Activated naive CD4-positive, alpha-beta T cell treated with Interleukin-2 at 50 U/mL for 16 hours (primary cell): ENCODE measurements around the gene INF2.

Experiments used
- DNase-seq: peaks from one replicate; pipeline ENCODE4 v3.0.0-alpha.2; 2020

INF2 gene

GRCh38 chr14:104706733-104707607 is 17.6 kb downstream of the INF2 start:
- no peak for DNase-seq

GRCh38 chr14:104707608-104708595 is 18.5 kb downstream of the INF2 start:
- no peak for DNase-seq

GRCh38 chr14:104708606-104709268 is 19.3 kb downstream of the INF2 start:
- peak; percentile 76 for DNase-seq

- no peak for DNase-seq
Measured at GRCh38 chr14:104709387-104710039, 20.1 kb downstream of the INF2 start.

GRCh38 chr14:104710071-104710735 is 20.8 kb downstream of the INF2 start:
- DNase-seq, result no peak

GRCh38 chr14:104712881-104713734 is 23.7 kb downstream of the INF2 start:
- DNase-seq, result no peak

- DNase-seq, result no peak
Measured at GRCh38 chr14:104714066-104714465, 24.6 kb downstream of the INF2 start.

GRCh38 chr14:104714681-104715080 is 25.3 kb downstream of the INF2 start:
- DNase-seq, result no peak

GRCh38 chr14:104715416-104715815 is 26.0 kb downstream of the INF2 start:
- no peak for DNase-seq

GRCh38 chr14:104715871-104716270 is 26.5 kb downstream of the INF2 start:
- DNase-seq, result no peak

- no peak for DNase-seq
Measured at GRCh38 chr14:104717137-104717536, 27.7 kb downstream of the INF2 start.

GRCh38 chr14:104717646-104718045 is 28.2 kb downstream of the INF2 start:
- no peak for DNase-seq

- DNase-seq, result no peak
Measured at GRCh38 chr14:104718147-104718546, 28.7 kb downstream of the INF2 start.

- no peak for DNase-seq
Measured at GRCh38 chr14:104718871-104719270, 29.5 kb downstream of the INF2 start.

GRCh38 chr14:104719343-104719742 is 29.9 kb downstream of the INF2 start:
- DNase-seq, result no peak

GRCh38 chr14:104721505-104722431 is 32.4 kb downstream of the INF2 start:
- no peak for DNase-seq

- DNase-seq, result no peak
Measured at GRCh38 chr14:104722938-104723650, 33.7 kb downstream of the INF2 start.

- peak; percentile 63 for DNase-seq
Measured at GRCh38 chr14:104723651-104724406, 34.4 kb downstream of the INF2 start, which contains the start of gene ADSS1. Gene ADSS1 (plus strand): TSS chr14:104724229. CDS start chr14:104724271, 42 bp downstream.
